Activated CD4-positive, alpha-beta T cell treated with anti-CD3 and anti-CD28 coated beads for 24 hours (primary cell): ENCODE results near the gene PCNT.
A peak's percentile ranks its signal among the peaks of the same experiment; 100 is the strongest.
"Not testable (repeated sequence)": the region's sequence is repeated elsewhere in the genome, so short reads cannot be mapped to it uniquely, and the experiment has no call there.

Experiments
- DNase-seq, 2 donors: peaks; one replicate each; pipeline ENCODE4 v3.0.0-alpha.2; 2020; ENCODE audit warnings: low read depth in 2 of 2

Gene PCNT

GRCh38 chr21:46361176-46361575 is 37.2 kb downstream of the PCNT start:
- DNase-seq: no peak

DNA sequence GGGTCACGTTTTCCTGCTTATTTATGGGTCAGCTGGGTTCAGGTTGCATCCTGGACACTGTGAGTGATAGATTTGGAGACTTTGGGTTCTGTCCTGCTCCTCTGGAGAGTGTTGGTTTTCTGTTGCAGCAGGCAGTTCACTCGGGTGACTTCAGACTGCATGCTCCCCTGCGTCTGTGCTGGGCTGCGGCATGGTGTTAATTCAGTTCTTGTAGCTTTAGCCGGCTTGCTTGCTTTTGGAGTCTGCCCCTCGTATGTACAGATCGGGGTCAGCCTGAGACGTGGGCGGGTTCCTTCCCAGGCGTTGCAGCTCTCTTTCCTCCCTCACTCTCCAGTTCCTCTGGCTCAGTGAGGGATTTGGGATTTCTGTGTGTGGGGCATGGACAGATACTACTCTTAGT is 38.0 kb downstream of the PCNT start:
- no peak for DNase-seq

DNA sequence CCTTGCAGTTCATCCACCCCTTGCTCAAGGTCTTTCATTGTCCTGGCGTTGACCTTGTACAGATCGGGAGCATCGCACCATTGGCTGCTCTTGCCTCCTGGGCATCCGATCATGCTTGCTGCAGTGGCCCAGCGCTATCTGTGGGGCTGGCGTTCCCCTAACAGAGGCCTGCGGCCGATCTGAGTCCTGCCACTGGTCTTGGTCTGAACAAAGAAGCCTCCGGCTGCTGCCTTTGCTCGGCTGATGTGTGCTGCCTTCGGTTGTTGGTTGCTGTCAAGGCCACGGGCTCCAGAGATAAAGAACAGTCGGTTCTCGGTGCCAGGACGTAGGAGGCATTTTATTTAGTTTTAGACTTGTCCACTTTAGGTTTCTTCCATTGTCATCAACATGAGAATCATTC is 39.0 kb downstream of the PCNT start:
- DNase-seq: no peak

- DNase-seq: no peak
These were observed 39.7 kb downstream of the PCNT start for GRCh38 chr21:46363698-46364097.

GRCh38 chr21:46366091-46366490 is 42.1 kb downstream of the PCNT start:
- DNase-seq: no peak

DNA sequence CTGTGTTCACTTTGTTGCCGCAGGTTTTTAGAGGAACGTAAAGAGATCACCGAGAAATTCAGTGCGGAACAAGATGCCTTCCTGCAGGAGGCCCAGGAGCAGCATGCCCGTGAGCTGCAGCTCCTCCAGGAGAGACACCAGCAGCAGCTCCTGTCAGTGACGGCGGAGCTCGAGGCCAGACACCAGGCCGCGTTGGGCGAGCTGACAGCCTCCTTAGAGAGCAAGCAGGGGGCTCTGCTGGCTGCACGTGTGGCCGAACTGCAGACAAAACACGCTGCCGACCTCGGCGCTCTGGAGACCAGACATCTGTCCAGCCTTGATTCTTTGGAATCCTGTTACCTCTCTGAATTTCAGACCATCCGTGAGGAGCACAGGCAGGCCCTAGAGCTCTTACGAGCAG is 42.6 kb downstream of the PCNT start:
- DNase-seq: no peak

DNA sequence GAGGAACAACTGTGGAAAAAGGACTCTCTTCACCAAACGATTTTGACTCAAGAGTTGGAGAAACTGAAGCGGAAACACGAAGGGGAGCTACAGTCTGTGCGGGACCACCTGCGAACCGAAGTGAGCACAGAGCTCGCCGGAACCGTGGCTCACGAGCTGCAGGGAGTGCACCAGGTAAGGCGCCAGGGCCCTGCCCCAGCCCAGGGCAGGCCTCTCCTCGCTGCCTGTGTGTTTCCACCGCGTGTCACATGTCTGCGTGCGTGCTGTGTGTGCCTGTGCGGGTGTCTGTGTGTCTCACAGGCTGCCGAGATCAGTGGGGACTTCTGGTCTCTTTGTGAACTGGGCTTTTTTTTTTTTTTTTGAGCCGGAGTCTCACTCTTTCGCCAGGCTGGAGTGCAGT is 43.0 kb downstream of the PCNT start:
- DNase-seq: no peak

DNA sequence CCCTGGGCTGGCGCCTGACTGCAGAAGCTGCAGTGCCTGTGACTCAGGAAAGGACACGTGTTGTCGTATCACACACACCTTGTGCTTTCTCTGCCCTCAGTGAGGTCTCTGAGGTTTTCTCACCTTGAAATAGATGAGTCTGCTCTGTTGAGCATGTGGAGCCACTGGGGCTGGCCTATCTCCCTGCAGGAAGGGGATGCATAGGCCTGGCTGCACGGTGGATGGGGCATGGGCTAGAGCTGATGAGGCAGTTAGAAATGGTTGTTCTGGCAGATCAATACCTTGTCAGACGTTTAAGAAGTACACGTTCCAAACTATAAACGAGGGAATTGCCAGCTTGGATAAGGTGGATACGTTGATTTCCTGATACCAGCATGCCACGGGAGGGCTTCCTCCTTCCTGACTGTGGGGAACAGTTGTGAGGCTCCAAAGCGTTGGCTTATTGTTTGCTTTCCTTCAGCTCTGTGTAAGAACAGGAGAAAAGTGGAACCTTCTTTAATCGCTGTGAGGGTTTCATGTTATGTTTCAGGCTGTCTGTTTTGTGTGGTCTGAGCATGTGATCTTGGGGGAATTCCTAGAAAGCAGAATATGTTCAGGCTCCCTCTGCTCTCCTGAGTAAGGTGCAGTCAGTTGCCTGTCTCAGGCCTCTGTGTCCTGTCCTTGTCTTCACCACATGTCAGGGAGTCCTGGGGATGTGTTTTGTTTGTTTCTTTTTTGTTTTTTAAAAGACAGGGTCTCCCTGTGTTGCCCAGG is 44.8 kb downstream of the PCNT start:
- DNase-seq: peak in 1 of 2 donors; percentile 3

GRCh38 chr21:46369520-46370235 is 45.7 kb downstream of the PCNT start:
- DNase-seq: no peak

- no peak for DNase-seq
These were observed 47.5 kb downstream of the PCNT start for GRCh38 chr21:46371204-46372013.

- no peak for DNase-seq
These were observed 48.1 kb downstream of the PCNT start for GRCh38 chr21:46372014-46372485.

DNA sequence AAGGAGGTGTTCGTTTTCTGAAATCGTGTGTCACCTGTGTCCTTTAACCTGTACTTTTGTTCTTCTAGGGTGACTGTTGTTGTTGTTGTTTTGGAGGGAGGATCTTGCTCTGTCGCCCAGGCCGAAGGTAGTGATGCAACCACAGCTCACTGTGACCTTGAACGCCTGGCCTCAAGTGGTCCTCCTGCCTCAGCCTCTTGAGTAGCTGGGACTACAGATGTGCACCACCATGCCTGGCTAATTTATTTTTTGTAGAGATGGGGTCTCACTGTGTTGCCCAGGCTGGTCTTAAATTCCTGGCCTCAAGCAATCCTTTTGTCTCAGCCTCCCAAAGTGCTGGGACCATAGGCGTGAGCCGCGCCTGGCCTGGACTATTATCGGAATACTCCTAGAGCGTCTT is 49.0 kb downstream of the PCNT start:
- DNase-seq: not testable (repeated sequence)

GRCh38 chr21:46374761-46375389 is 50.9 kb downstream of the PCNT start:
- no peak for DNase-seq

DNA sequence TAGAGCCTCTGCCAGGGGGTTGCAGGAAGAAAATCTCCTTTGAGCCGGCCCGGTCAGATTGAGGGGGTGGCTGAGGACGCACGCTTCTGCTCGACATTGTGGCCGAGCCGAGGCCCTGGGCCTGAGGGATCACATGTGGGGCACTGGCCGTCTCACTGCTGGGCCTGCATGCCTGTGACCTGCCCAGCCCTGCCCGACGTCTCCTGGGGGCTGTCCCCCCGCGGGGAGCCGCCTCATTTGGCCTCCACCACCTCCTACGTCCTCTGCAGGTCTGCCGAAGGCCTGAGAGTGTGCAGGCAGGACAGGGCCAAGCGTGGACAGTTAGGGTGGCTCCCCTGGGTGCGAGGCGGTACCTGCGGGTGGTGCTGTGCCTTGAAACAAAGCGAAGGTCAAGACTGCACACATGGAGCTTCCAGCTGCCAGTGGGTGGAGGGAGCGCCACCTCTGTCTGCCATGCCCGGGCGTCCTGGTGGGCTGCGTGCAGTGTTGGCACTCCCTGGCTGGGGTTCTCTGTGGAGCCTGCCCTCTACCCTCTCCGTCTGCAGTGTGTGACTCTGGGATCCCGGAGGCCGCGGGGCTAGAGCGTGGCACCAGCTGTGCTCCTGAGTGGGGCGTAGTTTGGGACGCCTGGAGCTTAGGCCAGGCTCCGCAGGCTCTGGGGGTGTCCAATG is 51.7 kb downstream of the PCNT start:
- DNase-seq: no peak

GRCh38 chr21:46376231-46376628 is 52.3 kb downstream of the PCNT start:
- no peak for DNase-seq

DNA sequence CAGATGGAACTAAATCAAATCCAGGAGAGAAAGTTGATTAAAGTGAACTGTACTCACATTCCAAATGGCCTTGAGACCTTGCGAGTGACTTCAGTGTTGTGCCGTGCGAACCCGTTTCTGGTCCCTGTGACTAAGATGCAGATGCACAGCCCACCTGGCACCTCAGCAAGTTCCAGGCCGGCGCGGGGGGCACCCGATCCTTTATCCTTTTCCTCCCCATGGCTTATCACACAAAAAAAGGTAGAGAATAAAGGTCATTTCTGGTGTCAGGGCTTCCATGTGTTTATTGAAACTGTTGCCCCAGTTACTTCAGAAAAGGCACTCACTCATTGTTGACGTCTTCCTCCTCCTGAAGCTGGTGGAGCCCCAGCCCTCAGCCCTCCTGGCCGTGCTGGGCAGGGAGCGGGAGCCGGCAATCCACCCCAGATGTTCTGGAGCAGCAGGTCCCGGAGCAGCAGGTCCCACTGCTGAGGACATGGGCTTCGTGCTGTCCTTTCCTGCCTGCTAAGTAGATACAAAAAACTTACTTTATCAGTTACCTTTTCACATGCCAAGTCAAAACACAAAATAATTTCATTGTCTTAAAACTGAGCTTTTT is 53.0 kb downstream of the PCNT start:
- no peak for DNase-seq

GRCh38 chr21:46377789-46378188 is 53.8 kb downstream of the PCNT start:
- DNase-seq: no peak

DNA sequence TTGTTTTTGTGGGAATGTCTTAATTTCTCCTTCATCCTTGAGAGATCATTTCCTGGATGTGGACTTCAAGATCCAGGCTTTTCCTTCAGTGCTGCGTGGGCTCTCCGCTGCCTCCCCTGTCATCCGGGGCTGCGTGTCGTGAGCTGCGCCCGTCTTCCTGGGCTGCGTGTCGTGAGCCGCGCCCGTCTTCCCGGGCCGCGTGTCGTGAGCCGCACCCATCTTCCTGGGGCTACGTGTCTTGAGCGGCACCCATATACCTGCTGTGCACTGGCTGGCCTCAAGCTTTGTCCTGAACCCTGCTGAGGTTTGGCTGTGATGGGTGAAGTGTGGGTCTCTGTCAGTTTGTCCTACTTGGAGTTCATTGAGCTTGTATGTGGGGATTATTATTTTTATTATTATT is 55.1 kb downstream of the PCNT start:
- DNase-seq: no peak

- DNase-seq: no peak
These were observed 55.7 kb downstream of the PCNT start for GRCh38 chr21:46379691-46380090.

GRCh38 chr21:46381541-46381940 is 57.6 kb downstream of the PCNT start:
- DNase-seq: no peak

DNA sequence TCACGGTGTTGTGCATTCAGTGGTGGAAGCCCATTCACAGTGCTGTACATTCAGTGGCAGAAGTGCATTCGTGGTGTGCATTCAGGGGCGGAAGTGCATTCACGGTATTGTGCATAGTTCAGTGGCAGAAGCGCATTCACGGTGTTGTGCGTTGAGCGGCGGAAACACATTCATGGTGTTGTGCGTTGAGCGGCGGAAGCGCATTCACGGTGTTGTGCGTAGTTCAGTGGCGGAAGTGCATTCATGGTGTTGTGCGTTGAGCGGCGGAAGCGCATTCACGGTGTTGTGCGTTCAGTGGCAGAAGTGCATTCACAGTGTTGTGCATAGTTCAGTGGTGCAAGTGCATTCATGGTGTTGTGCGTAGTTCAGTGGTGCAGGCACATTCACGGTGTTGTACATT is 60.6 kb downstream of the PCNT start:
- DNase-seq: no peak
